SK-N-SH (cell line): ENCODE data around the gene BMP8A. TPM values are rescaled to one million over a fixed set of nuclear protein-coding genes. Genes with fewer than 3 reads are reported as not detected.

Source experiments
- CTCF ChIA-PET: fragments of 300-600, 350-600 bp; formaldehyde crosslinking; extraction: SDS; loops from one replicate; lab custom pipeline; 2021; lab: Yijun Ruan, JAX
- POLR2A ChIA-PET: fragments of 350-600 bp; sonication (Branson Sonifier 250); formaldehyde crosslinking; extraction: SDS; loops from one replicate; lab custom pipeline; 2020; ENCODE audit warnings: antibody characterized with exemption, inconsistent platforms; lab: Yijun Ruan, JAX
- DNase-seq: peaks from one replicate; pipeline ENCODE4 v3.0.0; 2012
- H2AFZ ChIP-seq: fragments of 200-600 bp; sonication (generic); 2 replicates; pipeline ENCODE4 v1.8.1; 2016; ENCODE audit warnings: antibody characterized with exemption, mild to moderate bottlenecking, low read depth
- H3F3A ChIP-seq: fragments of 200-600 bp; sonication (generic); replicated peaks from 2 replicates; pipeline ENCODE3; 2016; ENCODE audit warnings: antibody characterized with exemption, mild to moderate bottlenecking; ENCODE audit not compliant: insufficient read depth
- H3K27ac ChIP-seq, 2 experiments: fragments of 200-500 bp in 1 of 2; fragments of 200-600 bp in 1 of 2; sonication (Bioruptor generic) in 1 of 2; sonication (generic), shearing (Covaris generic) in 1 of 2; 2 replicates each; pipeline versions ENCODE4 v1.5.1 to v1.6.1; 2014 to 2016; ENCODE audit warnings: low read depth in 2 of 2, inconsistent platforms in 1 of 2, low read length in 1 of 2, mild to moderate bottlenecking in 1 of 2, mixed read lengths in 1 of 2
- H3K27me3 ChIP-seq: fragments of 200-600 bp; sonication (generic), shearing (Covaris generic); 2 replicates; pipeline ENCODE4 v1.6.1; 2016; ENCODE audit warnings: mixed run types; ENCODE audit not compliant: insufficient read depth
- H3K36me3 ChIP-seq, 2 experiments: fragments of 200-500 bp in 1 of 2; fragments of 200-600 bp in 1 of 2; sonication (Bioruptor generic) in 1 of 2; sonication (generic) in 1 of 2; replicated peaks in 1 of 2; 2 replicates each; pipeline versions ENCODE3 to v1.5.1; 2014 to 2016; ENCODE audit warnings: low read length in 1 of 2, mild to moderate bottlenecking in 1 of 2; ENCODE audit not compliant: insufficient read depth in 2 of 2, control insufficient read depth in 1 of 2
- H3K4me1 ChIP-seq, 2 experiments: fragments of 200-500 bp in 1 of 2; fragments of 200-600 bp in 1 of 2; sonication (Bioruptor generic) in 1 of 2; sonication (generic), shearing (Covaris generic) in 1 of 2; 2 replicates each; pipeline versions ENCODE4 v1.5.1 to v1.6.1; 2014 to 2016; ENCODE audit warnings: low read depth in 1 of 2, low read length in 1 of 2, mixed run types in 1 of 2; ENCODE audit not compliant: insufficient read depth in 2 of 2, control insufficient read depth in 1 of 2
- H3K4me2 ChIP-seq: fragments of 200-600 bp; sonication (generic), shearing (Covaris generic); 2 replicates; pipeline ENCODE4 v1.6.1; 2017; ENCODE audit warnings: mixed run types
- H3K4me3 ChIP-seq, 2 experiments: fragments of 200-500 bp in 1 of 2; fragments of 200-600 bp in 1 of 2; sonication (Bioruptor generic) in 1 of 2; sonication (generic), shearing (Covaris generic) in 1 of 2; 2 replicates each; pipeline versions ENCODE4 v1.5.1 to v1.8.1; 2014 to 2016; ENCODE audit warnings: low read depth in 2 of 2, inconsistent platforms in 1 of 2, low read length in 1 of 2, mild to moderate bottlenecking in 1 of 2, mixed read lengths in 1 of 2, moderate library complexity in 1 of 2
- H3K79me2 ChIP-seq: fragments of 200-600 bp; sonication (generic); 2 replicates; pipeline ENCODE4 v1.8.1; 2017; ENCODE audit warnings: mild to moderate bottlenecking; ENCODE audit not compliant: insufficient read depth
- H3K9ac ChIP-seq: fragments of 200-600 bp; sonication (generic); 2 replicates; pipeline ENCODE4 v1.6.1; 2017; ENCODE audit warnings: mixed run types
- H3K9me2 ChIP-seq: fragments of 200-600 bp; sonication (generic); 2 replicates; pipeline ENCODE4 v1.6.1; 2017; ENCODE audit warnings: mixed run types
- H3K9me3 ChIP-seq: fragments of 200-600 bp; sonication (generic); 2 replicates; pipeline ENCODE4 v1.6.1; 2017; ENCODE audit warnings: mixed run types, mild to moderate bottlenecking, moderate library complexity
- H4K20me1 ChIP-seq: fragments of 200-600 bp; sonication (generic); 2 replicates; pipeline ENCODE4 v1.6.1; 2017; ENCODE audit warnings: mild to moderate bottlenecking, mixed run types; ENCODE audit not compliant: insufficient read depth
- CHD2 ChIP-seq: fragments of 150-350 bp; IDR thresholded peaks from 2 replicates; pipeline ENCODE4 v1.6.1; 2018; ENCODE audit warnings: low read length; ENCODE audit not compliant: partially characterized antibody
- EZH2phosphoT487 ChIP-seq: fragments of 200-600 bp; sonication (generic); IDR thresholded peaks from 2 replicates; pipeline ENCODE4 v1.6.1; 2017; ENCODE audit warnings: low read depth, mixed run types, mild to moderate bottlenecking, antibody characterized with exemption, moderate library complexity, borderline replicate concordance
- FOXJ3 ChIP-seq: sonication (generic); formaldehyde crosslinking; IDR thresholded peaks from 2 replicates; pipeline ENCODE4 v1.5.1; 2020; ENCODE audit warnings: mild to moderate bottlenecking, missing genetic modification reagents
- FOXM1 ChIP-seq: IDR thresholded peaks from 2 replicates; pipeline ENCODE4 v1.4.0; 2012; ENCODE audit warnings: low read depth, mild to moderate bottlenecking
- MXI1 ChIP-seq: IDR thresholded peaks from 2 replicates; pipeline ENCODE4 v1.6.1; 2012; ENCODE audit warnings: mild to moderate bottlenecking, low read depth, low read length, improper control_type of control experiment
- NFIC ChIP-seq: IDR thresholded peaks from 2 replicates; pipeline ENCODE4 v1.4.0; 2012; ENCODE audit warnings: borderline replicate concordance
- NRF1 ChIP-seq: IDR thresholded peaks from 2 replicates; pipeline ENCODE4 v1.6.1; 2012; ENCODE audit warnings: low read depth, mild to moderate bottlenecking, low read length
- RCOR1 ChIP-seq: fragments of 150-350 bp; IDR thresholded peaks from 2 replicates; pipeline ENCODE4 v1.6.1; 2017; ENCODE audit warnings: antibody characterized with exemption, low read length
- SIN3A ChIP-seq: IDR thresholded peaks from 2 replicates; pipeline ENCODE4 v1.6.1; 2012; ENCODE audit warnings: low read depth, mild to moderate bottlenecking, low read length, moderate library complexity, borderline replicate concordance
- TAF1 ChIP-seq: IDR thresholded peaks from 2 replicates; pipeline ENCODE4 v1.6.1; 2012; ENCODE audit warnings: low read depth, mild to moderate bottlenecking, low read length, moderate library complexity, borderline replicate concordance
- TCF12 ChIP-seq: IDR thresholded peaks from 2 replicates; pipeline ENCODE4 v1.4.0; 2012
- WGBS: methylation state at CpG from one replicate; pipeline ENCODE4 v1.1.6; 2017; ENCODE audit warnings: low lambda C conversion rate; 5-methylcytosine and 5-hydroxymethylcytosine counted together
- polyA plus RNA-seq, 3 experiments: library from polyadenylated mRNA; depleted of rRNA; stranded (reverse); fragments of >200 nt; gene quantifications; 2 replicates each; pipeline ENCODE4 v1.2.3, GENCODE V29; 2012
- TF ChIP-seq, protein P1 (sequence below): IDR thresholded peaks from 2 replicates; pipeline ENCODE4 v1.4.0; 2012; ENCODE audit warnings: low read depth, borderline replicate concordance
- TF ChIP-seq, protein P2 (sequence below): fragments of 150-350 bp; IDR thresholded peaks from 2 replicates; pipeline ENCODE4 v1.6.1; 2017; ENCODE audit warnings: antibody characterized with exemption, low read length, low read depth, borderline replicate concordance
- TF ChIP-seq, protein P3 (sequence below): IDR thresholded peaks from 2 replicates; pipeline ENCODE4 v1.4.0; 2012; ENCODE audit warnings: low read depth, borderline replicate concordance
- TF ChIP-seq, protein P4 (sequence below): IDR thresholded peaks from 2 replicates; pipeline ENCODE4 v1.6.1; 2012; ENCODE audit warnings: mild to moderate bottlenecking, low read depth, low read length, moderate library complexity
- TF ChIP-seq, protein P5 (sequence below): fragments of 200-600 bp; sonication (generic); IDR thresholded peaks from 2 replicates; pipeline ENCODE4 v1.6.1; 2017; ENCODE audit warnings: antibody characterized with exemption, mild to moderate bottlenecking, moderate library complexity

Gene BMP8A
- polyA plus RNA-seq, 1 of the 3 experiments (the other 2 are of a cell fraction): 0.16 TPM

DNA sequence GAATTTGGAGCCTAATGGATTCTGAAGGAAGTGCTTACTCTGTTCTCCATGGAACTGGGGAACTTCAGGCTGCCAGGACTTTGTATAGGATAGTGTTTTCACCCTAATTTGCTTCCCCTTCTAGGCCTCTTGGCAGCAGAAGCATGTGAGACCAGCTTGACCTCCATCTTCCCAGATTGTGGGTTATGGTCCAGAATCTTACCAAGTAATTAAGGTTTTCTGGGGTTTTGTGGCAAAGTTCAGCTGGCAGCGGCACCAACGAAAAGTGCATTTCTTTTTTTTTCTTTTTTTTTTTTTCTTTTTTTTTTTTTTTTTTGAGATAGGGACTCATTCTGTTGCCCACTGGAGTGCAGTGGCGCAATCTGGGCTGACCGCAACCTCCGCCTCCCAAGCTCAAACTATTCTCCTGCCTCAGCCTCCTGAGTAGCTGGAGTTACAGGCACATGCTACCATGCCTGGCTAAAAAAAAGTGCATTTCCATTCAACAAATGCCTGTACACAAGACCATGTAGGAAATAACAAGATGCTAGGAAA is 3.4 kb upstream of the BMP8A start:
- Histone ChIP-seq H3K79me2 (no peaks in the 10 kb centered on the region), H3K27me3 (no peaks in the 10 kb centered on the region; the same call in 1 of the 2 replicates), H3F3A (peaks cover 41% of the 10 kb centered on the region), H3K4me1 (no peaks in the 10 kb centered on the region; a peak in 1 of 4 replicates), H3K9me3 (no peaks in the 10 kb centered on the region), H3K36me3 (peaks cover 37 to 44% of the 10 kb centered on the region in 2 experiments), H3K4me3 (no peak overlapping the region), H2AFZ (no peak overlapping the region), H3K9ac (no peak overlapping the region), H4K20me1 (no peaks in the 10 kb centered on the region), H3K27ac (no peak overlapping the region), H3K4me2 (no peak overlapping the region), H3K9me2 (no peaks in the 10 kb centered on the region)
- POLR2A ChIA-PET: no interaction called here
- TF ChIP-seq, protein P1, sequence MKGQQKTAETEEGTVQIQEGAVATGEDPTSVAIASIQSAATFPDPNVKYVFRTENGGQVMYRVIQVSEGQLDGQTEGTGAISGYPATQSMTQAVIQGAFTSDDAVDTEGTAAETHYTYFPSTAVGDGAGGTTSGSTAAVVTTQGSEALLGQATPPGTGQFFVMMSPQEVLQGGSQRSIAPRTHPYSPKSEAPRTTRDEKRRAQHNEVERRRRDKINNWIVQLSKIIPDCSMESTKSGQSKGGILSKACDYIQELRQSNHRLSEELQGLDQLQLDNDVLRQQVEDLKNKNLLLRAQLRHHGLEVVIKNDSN: no peak
- TF ChIP-seq, protein P2, sequence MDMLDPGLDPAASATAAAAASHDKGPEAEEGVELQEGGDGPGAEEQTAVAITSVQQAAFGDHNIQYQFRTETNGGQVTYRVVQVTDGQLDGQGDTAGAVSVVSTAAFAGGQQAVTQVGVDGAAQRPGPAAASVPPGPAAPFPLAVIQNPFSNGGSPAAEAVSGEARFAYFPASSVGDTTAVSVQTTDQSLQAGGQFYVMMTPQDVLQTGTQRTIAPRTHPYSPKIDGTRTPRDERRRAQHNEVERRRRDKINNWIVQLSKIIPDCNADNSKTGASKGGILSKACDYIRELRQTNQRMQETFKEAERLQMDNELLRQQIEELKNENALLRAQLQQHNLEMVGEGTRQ: no peak
- no peak for TF ChIP-seq RCOR1
- TF ChIP-seq, protein P3, sequence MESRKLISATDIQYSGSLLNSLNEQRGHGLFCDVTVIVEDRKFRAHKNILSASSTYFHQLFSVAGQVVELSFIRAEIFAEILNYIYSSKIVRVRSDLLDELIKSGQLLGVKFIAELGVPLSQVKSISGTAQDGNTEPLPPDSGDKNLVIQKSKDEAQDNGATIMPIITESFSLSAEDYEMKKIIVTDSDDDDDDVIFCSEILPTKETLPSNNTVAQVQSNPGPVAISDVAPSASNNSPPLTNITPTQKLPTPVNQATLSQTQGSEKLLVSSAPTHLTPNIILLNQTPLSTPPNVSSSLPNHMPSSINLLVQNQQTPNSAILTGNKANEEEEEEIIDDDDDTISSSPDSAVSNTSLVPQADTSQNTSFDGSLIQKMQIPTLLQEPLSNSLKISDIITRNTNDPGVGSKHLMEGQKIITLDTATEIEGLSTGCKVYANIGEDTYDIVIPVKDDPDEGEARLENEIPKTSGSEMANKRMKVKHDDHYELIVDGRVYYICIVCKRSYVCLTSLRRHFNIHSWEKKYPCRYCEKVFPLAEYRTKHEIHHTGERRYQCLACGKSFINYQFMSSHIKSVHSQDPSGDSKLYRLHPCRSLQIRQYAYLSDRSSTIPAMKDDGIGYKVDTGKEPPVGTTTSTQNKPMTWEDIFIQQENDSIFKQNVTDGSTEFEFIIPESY: no peak
- no peak for TF ChIP-seq SIN3A
- no peak for TF ChIP-seq TCF12
- TF ChIP-seq FOXM1: no peak
- TF ChIP-seq NFIC: no peak
- TF ChIP-seq, protein P4, sequence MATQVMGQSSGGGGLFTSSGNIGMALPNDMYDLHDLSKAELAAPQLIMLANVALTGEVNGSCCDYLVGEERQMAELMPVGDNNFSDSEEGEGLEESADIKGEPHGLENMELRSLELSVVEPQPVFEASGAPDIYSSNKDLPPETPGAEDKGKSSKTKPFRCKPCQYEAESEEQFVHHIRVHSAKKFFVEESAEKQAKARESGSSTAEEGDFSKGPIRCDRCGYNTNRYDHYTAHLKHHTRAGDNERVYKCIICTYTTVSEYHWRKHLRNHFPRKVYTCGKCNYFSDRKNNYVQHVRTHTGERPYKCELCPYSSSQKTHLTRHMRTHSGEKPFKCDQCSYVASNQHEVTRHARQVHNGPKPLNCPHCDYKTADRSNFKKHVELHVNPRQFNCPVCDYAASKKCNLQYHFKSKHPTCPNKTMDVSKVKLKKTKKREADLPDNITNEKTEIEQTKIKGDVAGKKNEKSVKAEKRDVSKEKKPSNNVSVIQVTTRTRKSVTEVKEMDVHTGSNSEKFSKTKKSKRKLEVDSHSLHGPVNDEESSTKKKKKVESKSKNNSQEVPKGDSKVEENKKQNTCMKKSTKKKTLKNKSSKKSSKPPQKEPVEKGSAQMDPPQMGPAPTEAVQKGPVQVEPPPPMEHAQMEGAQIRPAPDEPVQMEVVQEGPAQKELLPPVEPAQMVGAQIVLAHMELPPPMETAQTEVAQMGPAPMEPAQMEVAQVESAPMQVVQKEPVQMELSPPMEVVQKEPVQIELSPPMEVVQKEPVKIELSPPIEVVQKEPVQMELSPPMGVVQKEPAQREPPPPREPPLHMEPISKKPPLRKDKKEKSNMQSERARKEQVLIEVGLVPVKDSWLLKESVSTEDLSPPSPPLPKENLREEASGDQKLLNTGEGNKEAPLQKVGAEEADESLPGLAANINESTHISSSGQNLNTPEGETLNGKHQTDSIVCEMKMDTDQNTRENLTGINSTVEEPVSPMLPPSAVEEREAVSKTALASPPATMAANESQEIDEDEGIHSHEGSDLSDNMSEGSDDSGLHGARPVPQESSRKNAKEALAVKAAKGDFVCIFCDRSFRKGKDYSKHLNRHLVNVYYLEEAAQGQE: no peak
- TF ChIP-seq, protein P5, sequence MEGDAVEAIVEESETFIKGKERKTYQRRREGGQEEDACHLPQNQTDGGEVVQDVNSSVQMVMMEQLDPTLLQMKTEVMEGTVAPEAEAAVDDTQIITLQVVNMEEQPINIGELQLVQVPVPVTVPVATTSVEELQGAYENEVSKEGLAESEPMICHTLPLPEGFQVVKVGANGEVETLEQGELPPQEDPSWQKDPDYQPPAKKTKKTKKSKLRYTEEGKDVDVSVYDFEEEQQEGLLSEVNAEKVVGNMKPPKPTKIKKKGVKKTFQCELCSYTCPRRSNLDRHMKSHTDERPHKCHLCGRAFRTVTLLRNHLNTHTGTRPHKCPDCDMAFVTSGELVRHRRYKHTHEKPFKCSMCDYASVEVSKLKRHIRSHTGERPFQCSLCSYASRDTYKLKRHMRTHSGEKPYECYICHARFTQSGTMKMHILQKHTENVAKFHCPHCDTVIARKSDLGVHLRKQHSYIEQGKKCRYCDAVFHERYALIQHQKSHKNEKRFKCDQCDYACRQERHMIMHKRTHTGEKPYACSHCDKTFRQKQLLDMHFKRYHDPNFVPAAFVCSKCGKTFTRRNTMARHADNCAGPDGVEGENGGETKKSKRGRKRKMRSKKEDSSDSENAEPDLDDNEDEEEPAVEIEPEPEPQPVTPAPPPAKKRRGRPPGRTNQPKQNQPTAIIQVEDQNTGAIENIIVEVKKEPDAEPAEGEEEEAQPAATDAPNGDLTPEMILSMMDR: no peak
- no peak for TF ChIP-seq MXI1
- no peak for TF ChIP-seq NRF1
- no peak for TF ChIP-seq FOXJ3 (CRISPR knock-in tag)
- TF ChIP-seq TAF1: no peak
- no peak for TF ChIP-seq CHD2
- no peak for TF ChIP-seq EZH2phosphoT487
- DNase-seq: no peak
- CTCF ChIA-PET: interaction anchor here (0.9 to 2.2 kb wide), 3 partner anchors 10 to 390 kb away, joined by 3 to 5 read pairs (median 3); no protein-coding TSS in a partner anchor
- 95% methylated on average over 5 of the region's 5 CpGs for WGBS
